Measurements from ENCODE around the gene RIPOR3.
A peak's percentile ranks its signal among the peaks of the same experiment; 100 is the strongest.
"Not testable (repeated sequence)": the region's sequence is repeated elsewhere in the genome, so short reads cannot be mapped to it uniquely, and the experiment has no call there.

RIPOR3 gene

GRCh38 chr20:50655311-50655880 lies 35.9 kb downstream of the RIPOR3 start:
- no peak for DNase-seq (ENCODE audit: low read depth)

GRCh38 chr20:50654904-50655303 lies 36.4 kb downstream of the RIPOR3 start:
- no peak for DNase-seq (ENCODE audit: low read depth)

- no peak for DNase-seq (ENCODE audit: low read depth)
Observed at GRCh38 chr20:50652702-50653294, 38.5 kb downstream of the RIPOR3 start.

GRCh38 chr20:50651676-50652075 lies 39.7 kb downstream of the RIPOR3 start:
- no peak for DNase-seq (ENCODE audit: low read depth)

- no peak for DNase-seq (ENCODE audit: low read depth)
Observed at GRCh38 chr20:50649590-50649989, 41.8 kb downstream of the RIPOR3 start.

GRCh38 chr20:50648651-50649050 lies 42.7 kb downstream of the RIPOR3 start:
- DNase-seq (ENCODE audit: low read depth) = no peak

GRCh38 chr20:50646483-50646996 lies 44.8 kb downstream of the RIPOR3 start:
- DNase-seq (ENCODE audit: low read depth) = no peak

- no peak for DNase-seq (ENCODE audit: low read depth)
Observed at GRCh38 chr20:50645253-50646068, 45.9 kb downstream of the RIPOR3 start.

GRCh38 chr20:50642288-50642803 lies 49.0 kb downstream of the RIPOR3 start:
- DNase-seq (ENCODE audit: low read depth) = no peak

GRCh38 chr20:50641625-50642287 lies 49.6 kb downstream of the RIPOR3 start:
- not testable (repeated sequence) for DNase-seq (ENCODE audit: low read depth)

- not testable (repeated sequence) for DNase-seq (ENCODE audit: low read depth)
Observed at GRCh38 chr20:50639971-50640711, 51.2 kb downstream of the RIPOR3 start.

- DNase-seq (ENCODE audit: low read depth) = not testable (repeated sequence)
Observed at GRCh38 chr20:50638015-50638847, 53.1 kb downstream of the RIPOR3 start.

GRCh38 chr20:50636601-50637540 lies 54.5 kb downstream of the RIPOR3 start:
- no peak for DNase-seq (ENCODE audit: low read depth)

GRCh38 chr20:50635676-50636600 lies 55.4 kb downstream of the RIPOR3 start:
- peak; percentile 23 for DNase-seq (ENCODE audit: low read depth)

GRCh38 chr20:50635014-50635557 lies 56.3 kb downstream of the RIPOR3 start:
- DNase-seq (ENCODE audit: low read depth) = no peak

GRCh38 chr20:50634191-50634590 lies 57.2 kb downstream of the RIPOR3 start:
- DNase-seq (ENCODE audit: low read depth) = no peak

GRCh38 chr20:50633361-50633760 lies 58.0 kb downstream of the RIPOR3 start:
- no peak for DNase-seq (ENCODE audit: low read depth)

- no peak for DNase-seq (ENCODE audit: low read depth)
Observed at GRCh38 chr20:50632701-50633100, 58.6 kb downstream of the RIPOR3 start.

Data from T follicular helper cell (primary cell).